ENCODE results near the gene GPATCH1. TPM values are rescaled to one million over a fixed set of nuclear protein-coding genes. Genes with fewer than 3 reads are reported as not detected.

Gene GPATCH1
- total and polyA plus RNA-seq, 2 of the 4 experiments (the other 2 are of a cell fraction), result 5.1 to 7.5 TPM

DNA sequence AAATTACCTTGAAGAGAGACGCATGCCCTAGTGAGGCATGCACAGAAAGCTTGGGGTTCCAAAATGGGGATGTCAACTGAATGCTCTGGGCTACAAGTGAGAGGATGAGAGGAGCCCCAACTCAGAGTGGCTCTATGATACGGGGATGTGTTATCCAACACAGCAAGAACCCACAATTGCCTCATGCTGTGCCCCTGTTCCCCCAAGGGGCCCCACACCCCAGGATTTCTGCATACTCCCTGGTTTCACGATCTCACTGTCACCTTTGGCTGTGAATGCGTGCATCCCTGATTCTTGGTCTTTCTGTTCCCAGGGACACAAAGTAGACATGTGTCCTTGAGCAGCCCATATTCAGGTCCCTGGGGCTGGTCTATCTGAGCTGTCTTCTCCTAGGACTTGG lies 80.2 kb downstream of the GPATCH1 start:
- ChIA-PET POLR2A (ENCODE audit: unreplicated experiment) (no interaction called here), CTCF (interaction anchor here (0.5 to 1.6 kb wide), 2 partner anchors 9 to 23 kb away, joined by 3 to 4 read pairs; no protein-coding TSS in a partner anchor)
- no peak overlapping the region for H2BK5ac ChIP-seq (ENCODE audit: low read depth, low read length, poor library complexity, severe bottlenecking)
- no peak for DNase-seq
- H3K4ac ChIP-seq (ENCODE audit: low read depth, low read length), result no peak overlapping the region
- intact Hi-C loops (cut with micrococcal nuclease), result no loop called here
- TF ChIP-seq MAZ (IDR thresholded peaks at IDR 0.05; ENCODE audit: borderline replicate concordance, low read depth, low read length) (no peak), NFE2L2 (IDR thresholded peaks at IDR 0.05; ENCODE audit: low read depth, low read length) (no peak), BHLHE40 (IDR thresholded peaks at IDR 0.05; ENCODE audit: low read depth, low read length) (no peak), MXI1 (IDR thresholded peaks at IDR 0.05; ENCODE audit: borderline replicate concordance, low read depth, low read length) (no peak), CEBPB (IDR thresholded peaks at IDR 0.05; ENCODE audit: low read depth, low read length) (no peak), POLR2A (IDR thresholded peaks at IDR 0.05; ENCODE audit: low read depth, low read length) (no peak), RAD21 (IDR thresholded peaks at IDR 0.05; ENCODE audit: low read length) (no peak), SMC3 (IDR thresholded peaks at IDR 0.05; ENCODE audit: low read depth, low read length) (no peak), FOS (IDR thresholded peaks at IDR 0.05; ENCODE audit: low read depth, low read length) (no peak), RFX5 (IDR thresholded peaks at IDR 0.05; ENCODE audit: low read depth, low read length) (no peak), RCOR1 (IDR thresholded peaks at IDR 0.05; ENCODE audit: insufficient replicate concordance, low read length) (no peak), CHD1 (IDR thresholded peaks at IDR 0.05; ENCODE audit: low read depth, low read length) (no peak)
- TF ChIP-seq, protein P1, sequence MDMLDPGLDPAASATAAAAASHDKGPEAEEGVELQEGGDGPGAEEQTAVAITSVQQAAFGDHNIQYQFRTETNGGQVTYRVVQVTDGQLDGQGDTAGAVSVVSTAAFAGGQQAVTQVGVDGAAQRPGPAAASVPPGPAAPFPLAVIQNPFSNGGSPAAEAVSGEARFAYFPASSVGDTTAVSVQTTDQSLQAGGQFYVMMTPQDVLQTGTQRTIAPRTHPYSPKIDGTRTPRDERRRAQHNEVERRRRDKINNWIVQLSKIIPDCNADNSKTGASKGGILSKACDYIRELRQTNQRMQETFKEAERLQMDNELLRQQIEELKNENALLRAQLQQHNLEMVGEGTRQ (IDR thresholded peaks at IDR 0.05; ENCODE audit: low read depth, low read length), result no peak
- TF ChIP-seq, protein P2, sequence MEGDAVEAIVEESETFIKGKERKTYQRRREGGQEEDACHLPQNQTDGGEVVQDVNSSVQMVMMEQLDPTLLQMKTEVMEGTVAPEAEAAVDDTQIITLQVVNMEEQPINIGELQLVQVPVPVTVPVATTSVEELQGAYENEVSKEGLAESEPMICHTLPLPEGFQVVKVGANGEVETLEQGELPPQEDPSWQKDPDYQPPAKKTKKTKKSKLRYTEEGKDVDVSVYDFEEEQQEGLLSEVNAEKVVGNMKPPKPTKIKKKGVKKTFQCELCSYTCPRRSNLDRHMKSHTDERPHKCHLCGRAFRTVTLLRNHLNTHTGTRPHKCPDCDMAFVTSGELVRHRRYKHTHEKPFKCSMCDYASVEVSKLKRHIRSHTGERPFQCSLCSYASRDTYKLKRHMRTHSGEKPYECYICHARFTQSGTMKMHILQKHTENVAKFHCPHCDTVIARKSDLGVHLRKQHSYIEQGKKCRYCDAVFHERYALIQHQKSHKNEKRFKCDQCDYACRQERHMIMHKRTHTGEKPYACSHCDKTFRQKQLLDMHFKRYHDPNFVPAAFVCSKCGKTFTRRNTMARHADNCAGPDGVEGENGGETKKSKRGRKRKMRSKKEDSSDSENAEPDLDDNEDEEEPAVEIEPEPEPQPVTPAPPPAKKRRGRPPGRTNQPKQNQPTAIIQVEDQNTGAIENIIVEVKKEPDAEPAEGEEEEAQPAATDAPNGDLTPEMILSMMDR (conservative IDR thresholded peaks at IDR 0.05; ENCODE audit: low read depth, low read length), result no peak
- TF ChIP-seq, protein P3, sequence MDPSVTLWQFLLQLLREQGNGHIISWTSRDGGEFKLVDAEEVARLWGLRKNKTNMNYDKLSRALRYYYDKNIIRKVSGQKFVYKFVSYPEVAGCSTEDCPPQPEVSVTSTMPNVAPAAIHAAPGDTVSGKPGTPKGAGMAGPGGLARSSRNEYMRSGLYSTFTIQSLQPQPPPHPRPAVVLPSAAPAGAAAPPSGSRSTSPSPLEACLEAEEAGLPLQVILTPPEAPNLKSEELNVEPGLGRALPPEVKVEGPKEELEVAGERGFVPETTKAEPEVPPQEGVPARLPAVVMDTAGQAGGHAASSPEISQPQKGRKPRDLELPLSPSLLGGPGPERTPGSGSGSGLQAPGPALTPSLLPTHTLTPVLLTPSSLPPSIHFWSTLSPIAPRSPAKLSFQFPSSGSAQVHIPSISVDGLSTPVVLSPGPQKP (IDR thresholded peaks at IDR 0.05; ENCODE audit: borderline replicate concordance, low read depth, low read length), result no peak
- no peak overlapping the region for H3K9ac ChIP-seq (ENCODE audit: low read depth, low read length)
- H3K27me3 ChIP-seq (ENCODE audit: control insufficient read depth, insufficient read depth, low read length), result no peaks in the 10 kb centered on the region
- no peaks in the 10 kb centered on the region for H4K20me1 ChIP-seq (ENCODE audit: insufficient read depth, low read length)
- H3K27ac ChIP-seq (ENCODE audit: insufficient read depth, low read length), result no peak overlapping the region
- dilution Hi-C loops (cut with HindIII; ENCODE audit: low sequenced_read_pairs, unreplicated experiment), result no loop called here
- H3K18ac ChIP-seq (ENCODE audit: low read depth, low read length), result no peak overlapping the region
- no peak overlapping the region for H3K14ac ChIP-seq (replicated peaks; ENCODE audit: low read depth, low read length)
- BruUV-seq (replicated peaks), result no TSS peak
- H3K9me1 ChIP-seq (ENCODE audit: insufficient read depth, low read length), result no peaks in the 10 kb centered on the region
- no peak overlapping the region for H2BK120ac ChIP-seq (ENCODE audit: low read depth, low read length)
- H2AK9ac ChIP-seq (replicated peaks; ENCODE audit: low read depth, low read length, poor library complexity), result no peak overlapping the region
- no peak overlapping the region for H3K56ac ChIP-seq (ENCODE audit: extremely low read depth, insufficient read depth, low read length)
- peaks cover 3% of the 10 kb centered on the region for H3K4me1 ChIP-seq (ENCODE audit: control insufficient read depth, insufficient read depth, low read length)
- H4K91ac ChIP-seq (ENCODE audit: insufficient read depth, low read depth, low read length), result no peak overlapping the region
- H4K5ac ChIP-seq (ENCODE audit: low read depth, low read length), result no peak overlapping the region
- H3K36me3 ChIP-seq (ENCODE audit: control insufficient read depth, insufficient read depth, low read length), result no peaks in the 10 kb centered on the region
- no peak overlapping the region for H2AK5ac ChIP-seq (ENCODE audit: low read depth, low read length)
- H2BK20ac ChIP-seq (ENCODE audit: low read depth, low read length), result no peak overlapping the region
- in situ Hi-C loops (cut with MboI; ENCODE audit: low sequenced_read_pairs), result no loop called here
- no peaks in the 10 kb centered on the region for H3K79me1 ChIP-seq (ENCODE audit: low read depth in 1 of 2, low read length in 2 of 2)
- H4K8ac ChIP-seq (ENCODE audit: low read depth in 2 of 2, low read length in 2 of 2), result no peak overlapping the region
- H3K4me3 ChIP-seq (ENCODE audit: insufficient read depth, low read depth, low read length), result no peak overlapping the region
- H2BK15ac ChIP-seq (ENCODE audit: low read depth, low read length), result no peak overlapping the region
- WGBS, 2 experiments (ENCODE audit: extremely low coverage in 2 of 2, insufficient read length in 1 of 2), result no CpG with 5 or more reads among the region's 4 CpGs
- no peak overlapping the region for H2AFZ ChIP-seq (replicated peaks; ENCODE audit: low read length, poor library complexity)
- H3K4me2 ChIP-seq (ENCODE audit: low read depth, low read length), result no peak overlapping the region
- no peaks in the 10 kb centered on the region for H3K9me3 ChIP-seq (ENCODE audit: control insufficient read depth, insufficient read depth, low read length)
- ATAC-seq (ENCODE audit: low read depth), result no peak
- H3K23ac ChIP-seq (ENCODE audit: low read depth, low read length), result no peak overlapping the region

All from IMR-90 (cell line).